Naive thymus-derived CD8-positive, alpha-beta T cell (primary cell): ENCODE data around the gene PARN. TPM values are rescaled to one million over a fixed set of nuclear protein-coding genes. Genes with fewer than 3 reads are reported as not detected.

Experiments used
- ATAC-seq, 2 donors: fragments of 150-1000 bp; cut with Tn5 transposase in 1 of 2; sonication (Bioruptor Pico), chemical (Tn5 transposase) in 1 of 2; 1 replicate in 1 of 2; 2 replicates in 1 of 2; pipeline ENCODE4 v1.10.0; 2021; ENCODE audit warnings: mild to moderate bottlenecking in 2 of 2, moderate library complexity in 2 of 2
- POLR2A ChIA-PET: fragments of 350-600 bp; sonication (Branson Sonifier 250); formaldehyde crosslinking; loops from one replicate; lab custom pipeline; 2021; ENCODE audit warnings: antibody characterized with exemption; lab: Charles Lee
- DNase-seq, 10 donors: peaks; one replicate each; pipeline versions ENCODE4 v3.0.0 to v3.0.0-alpha.2; 2020 to 2022
- H3K27ac Mint-ChIP-seq, 10 donors: one replicate each; pipeline ENCODE4 v1.8.0; 2020 to 2022; ENCODE audit warnings: mild to moderate bottlenecking in 10 of 10, mixed read lengths in 10 of 10, moderate library complexity in 4 of 10, inconsistent platforms in 1 of 10
- H3K27me3 Mint-ChIP-seq, 5 donors: one replicate each; pipeline ENCODE4 v1.8.0; 2021 to 2022; ENCODE audit warnings: mixed read lengths in 5 of 5
- H3K36me3 Mint-ChIP-seq, 3 donors: one replicate each; pipeline ENCODE4 v1.8.0; 2020 to 2022; ENCODE audit warnings: mixed read lengths in 3 of 3, mild to moderate bottlenecking in 2 of 3, inconsistent platforms in 1 of 3
- H3K4me1 Mint-ChIP-seq, 4 donors: one replicate each; pipeline ENCODE4 v1.8.0; 2021 to 2022; ENCODE audit warnings: mixed read lengths in 4 of 4
- H3K4me3 Mint-ChIP-seq, 10 donors: one replicate each; pipeline ENCODE4 v1.8.0; 2020 to 2022; ENCODE audit warnings: mild to moderate bottlenecking in 10 of 10, mixed read lengths in 10 of 10, moderate library complexity in 6 of 10, inconsistent platforms in 1 of 10
- H3K9me3 Mint-ChIP-seq, 9 donors: one replicate each; pipeline ENCODE4 v1.8.0; 2020 to 2022; ENCODE audit warnings: mixed read lengths in 9 of 9, mild to moderate bottlenecking in 3 of 9, inconsistent platforms in 1 of 9, moderate library complexity in 1 of 9
- polyA plus RNA-seq, 3 donors: library from polyadenylated mRNA; unstranded; fragments of 300-500 nt; fragmentation: Illumina TruSeq; gene quantifications; one replicate each; pipeline ENCODE4 v1.2.3, GENCODE V29; 2021
- total RNA-seq, 8 experiments: library from RNA in 2 of 8; stranded (reverse) in 2 of 8; gene quantifications; one replicate each; pipeline ENCODE4 v1.2.3 and lab custom pipeline; 2021 to 2026

The PARN gene
- total and polyA plus RNA-seq, 5 experiments from 2014 or later, result 40.8 to 50.8 (median 47.9) TPM

DNA sequence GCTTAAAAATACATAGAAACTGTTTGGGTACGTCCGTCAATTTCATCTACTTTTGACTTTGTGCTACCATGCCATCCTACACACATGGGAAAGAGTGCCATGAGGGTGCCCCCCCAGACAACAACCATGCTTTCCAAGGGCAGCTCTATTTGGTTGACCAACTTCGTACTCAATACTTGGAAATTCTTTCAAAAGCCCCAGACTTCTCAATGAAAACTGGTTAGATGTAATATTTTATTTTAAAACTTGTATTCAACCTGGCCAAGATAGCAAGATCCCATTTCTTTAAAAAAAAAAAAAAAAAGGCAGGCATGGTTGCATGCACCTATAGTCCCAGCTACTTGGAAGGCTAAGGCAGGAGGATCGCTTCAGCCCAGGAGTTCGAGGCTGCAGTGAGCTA lies 98.4 kb downstream of the PARN start:
- Mint-ChIP-seq H3K9me3 (peaks cover 0 to 10% (median 0%) of the 10 kb centered on the region in 9 donors), H3K27ac (peak overlapping the region in 1 of 10 donors; percentile 83), H3K4me1 (peaks cover 5 to 8% (median 8%) of the 10 kb centered on the region in 4 donors), H3K27me3 (no peaks in the 10 kb centered on the region), H3K4me3 (no peak overlapping the region), H3K36me3 (peaks cover 5 to 30% (median 13%) of the 10 kb centered on the region in 3 donors)
- POLR2A ChIA-PET, result no interaction called here
- DNase-seq, result no peak
- no peak for ATAC-seq

DNA sequence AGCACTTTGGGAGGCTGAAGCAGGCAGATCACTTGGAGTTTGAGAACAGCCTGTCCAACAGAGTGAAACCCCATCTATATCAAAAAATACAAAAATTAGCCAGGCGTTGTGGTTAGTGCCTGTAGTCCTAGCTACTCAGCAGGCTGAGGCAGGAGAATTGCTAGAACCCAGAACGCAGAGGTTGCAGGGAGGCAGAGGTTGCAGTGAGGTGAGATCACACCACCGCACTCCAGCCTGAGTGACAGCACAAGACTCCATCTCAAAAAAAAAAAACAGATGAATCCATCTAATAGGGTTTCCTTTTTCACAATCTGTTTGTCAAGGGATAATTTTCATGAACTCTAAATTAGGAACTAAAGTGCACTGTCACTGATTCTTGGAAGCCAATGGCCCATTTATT lies 99.0 kb downstream of the PARN start:
- POLR2A ChIA-PET, result interaction anchor here (0.7 kb wide), 1 partner anchor 222 kb away, joined by 4 read pairs; no protein-coding TSS in a partner anchor
- peaks cover 5 to 33% (median 13%) of the 10 kb centered on the region in 3 donors for H3K36me3 Mint-ChIP-seq
- no peak overlapping the region for H3K27ac Mint-ChIP-seq
- no peak overlapping the region for H3K4me3 Mint-ChIP-seq
- peaks cover 0 to 10% (median 0%) of the 10 kb centered on the region in 9 donors for H3K9me3 Mint-ChIP-seq
- DNase-seq, result no peak
- no peak for ATAC-seq
- no peaks in the 10 kb centered on the region for H3K27me3 Mint-ChIP-seq
- peaks cover 5 to 8% (median 8%) of the 10 kb centered on the region in 4 donors for H3K4me1 Mint-ChIP-seq

DNA sequence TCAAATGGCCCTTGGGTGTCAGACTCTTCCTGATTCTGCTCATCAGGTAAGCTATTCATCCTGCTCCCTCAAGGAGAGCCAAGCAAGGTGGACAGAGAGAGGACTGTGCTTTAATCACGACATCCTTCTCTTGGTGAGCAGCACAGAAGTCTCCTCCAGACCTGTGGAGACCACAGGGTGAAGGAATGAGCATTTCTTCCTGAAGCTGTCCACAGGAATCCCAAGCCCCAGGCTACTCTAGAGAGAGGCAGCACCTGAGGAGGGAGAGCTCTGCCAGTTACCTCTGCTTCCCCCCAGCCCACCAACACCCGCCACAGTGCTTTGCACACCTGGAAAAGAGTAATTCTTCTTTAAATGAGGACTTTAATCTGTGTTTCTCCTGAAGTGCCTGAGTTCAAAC lies 100.0 kb downstream of the PARN start:
- DNase-seq, result no peak
- Mint-ChIP-seq H3K36me3 (peaks cover 5 to 33% (median 13%) of the 10 kb centered on the region in 3 donors), H3K4me3 (no peak overlapping the region), H3K4me1 (peaks cover 5 to 8% (median 8%) of the 10 kb centered on the region in 4 donors), H3K27ac (peak overlapping the region in 2 of 10 donors; percentile 15 to 41), H3K9me3 (peaks cover 0 to 10% (median 0%) of the 10 kb centered on the region in 9 donors), H3K27me3 (no peaks in the 10 kb centered on the region)
- POLR2A ChIA-PET, result no interaction called here
- ATAC-seq, result no peak

DNA sequence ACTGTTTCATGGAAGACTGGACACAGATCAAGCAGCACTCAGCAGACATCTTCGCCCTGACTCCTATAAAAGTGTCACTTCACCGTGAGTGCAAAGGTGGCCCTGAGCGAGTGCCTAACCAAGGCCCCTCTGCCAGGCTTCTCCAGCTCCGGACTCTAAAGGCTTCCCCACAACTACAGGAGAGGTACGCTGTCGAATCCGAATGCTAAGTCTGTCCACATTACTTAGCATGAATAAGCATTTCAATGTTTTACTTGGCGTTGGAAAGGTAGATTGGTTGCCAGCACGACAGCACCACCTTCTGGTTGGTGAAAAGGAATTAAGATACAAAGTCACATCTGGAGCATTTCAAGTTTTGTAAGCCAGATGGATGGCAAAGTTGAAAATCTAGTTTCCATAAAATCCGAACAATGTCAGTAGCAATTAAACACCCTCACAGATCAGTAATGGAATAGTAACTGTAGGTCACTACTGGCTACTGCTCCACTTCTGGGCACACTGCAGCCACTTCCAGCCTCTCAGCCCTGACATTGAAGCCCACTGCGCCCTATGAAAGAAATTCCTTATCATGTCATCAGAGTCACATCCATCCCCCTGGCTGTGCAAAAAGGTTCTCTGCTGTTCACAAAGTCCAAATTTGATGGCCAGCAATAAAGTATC lies 100.9 kb downstream of the PARN start:
- Mint-ChIP-seq H3K27me3 (no peaks in the 10 kb centered on the region), H3K36me3 (peaks cover 5 to 34% (median 10%) of the 10 kb centered on the region in 3 donors), H3K4me3 (no peak overlapping the region), H3K4me1 (peaks cover 5 to 8% (median 8%) of the 10 kb centered on the region in 4 donors), H3K27ac (peak overlapping the region in 2 of 10 donors; percentile 48 to 71), H3K9me3 (peaks cover 0 to 10% (median 0%) of the 10 kb centered on the region in 9 donors)
- ATAC-seq (peak in 1 of 2 donors; percentile 59), DNase-seq (peak; percentile 25 to 72 (median 44))
- POLR2A ChIA-PET, result no interaction called here

DNA sequence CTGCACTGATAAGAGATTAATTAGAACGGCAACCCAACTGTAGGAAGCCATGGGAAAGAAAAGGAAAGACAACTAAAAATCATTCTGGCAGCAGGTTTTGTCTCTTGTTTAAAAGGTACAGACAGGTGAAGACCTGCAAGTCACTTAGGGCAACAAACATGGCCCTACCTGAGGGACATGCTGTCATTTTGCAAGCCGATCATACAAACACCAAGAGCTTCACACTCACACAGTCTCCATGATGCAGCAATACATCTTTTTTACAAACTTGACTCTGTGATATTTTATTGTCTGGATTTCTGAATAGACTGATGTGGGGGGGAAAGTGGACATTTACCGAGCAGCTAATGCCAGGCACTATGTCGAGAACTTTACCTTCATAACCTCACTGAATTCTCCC lies 101.8 kb downstream of the PARN start:
- H3K9me3 Mint-ChIP-seq, result peaks cover 0 to 2% (median 0%) of the 10 kb centered on the region in 9 donors
- peaks cover 5 to 11% (median 7%) of the 10 kb centered on the region in 4 donors for H3K4me1 Mint-ChIP-seq
- H3K27me3 Mint-ChIP-seq, result no peaks in the 10 kb centered on the region
- peak overlapping the region in 1 of 10 donors; percentile 57 for H3K27ac Mint-ChIP-seq
- DNase-seq, result no peak
- H3K36me3 Mint-ChIP-seq, result peaks cover 0 to 30% (median 3%) of the 10 kb centered on the region in 3 donors
- no peak overlapping the region for H3K4me3 Mint-ChIP-seq
- POLR2A ChIA-PET, result no interaction called here
- no peak for ATAC-seq

DNA sequence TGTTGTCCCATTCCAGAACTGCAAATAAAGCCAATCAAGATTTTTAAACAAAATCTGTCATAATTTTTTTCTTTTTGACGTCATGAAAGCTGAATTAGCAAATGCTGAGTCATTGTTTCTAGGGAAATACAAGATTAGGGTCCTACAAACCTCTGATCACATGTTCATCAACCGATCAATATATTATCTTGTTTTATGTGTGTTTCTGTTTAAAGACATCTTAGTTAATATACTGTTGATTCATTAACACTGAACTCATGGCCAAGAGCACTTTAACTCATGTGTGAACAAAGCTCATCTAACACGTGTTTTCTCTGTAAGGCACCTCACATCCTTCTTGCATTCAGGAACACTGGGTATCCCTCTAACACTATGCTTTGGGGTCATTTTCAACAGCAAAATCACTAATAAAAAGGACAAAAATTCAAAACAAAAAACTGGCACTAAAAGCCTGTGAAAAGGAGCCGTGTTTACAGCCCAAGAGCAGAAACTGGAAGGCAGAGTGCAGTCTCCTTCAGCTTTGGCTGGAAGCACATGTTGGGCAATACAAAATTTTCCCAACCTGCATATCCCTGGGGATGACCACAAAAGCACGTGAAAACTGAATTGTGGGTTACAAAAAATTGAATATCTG lies 102.5 kb downstream of the PARN start:
- Mint-ChIP-seq H3K36me3 (peaks cover 0 to 27% (median 3%) of the 10 kb centered on the region in 3 donors), H3K4me3 (no peak overlapping the region), H3K9me3 (no peaks in the 10 kb centered on the region), H3K27me3 (no peaks in the 10 kb centered on the region), H3K27ac (no peak overlapping the region), H3K4me1 (peaks cover 8 to 18% (median 9%) of the 10 kb centered on the region in 4 donors)
- ATAC-seq (no peak), DNase-seq (no peak)
- POLR2A ChIA-PET, result no interaction called here

DNA sequence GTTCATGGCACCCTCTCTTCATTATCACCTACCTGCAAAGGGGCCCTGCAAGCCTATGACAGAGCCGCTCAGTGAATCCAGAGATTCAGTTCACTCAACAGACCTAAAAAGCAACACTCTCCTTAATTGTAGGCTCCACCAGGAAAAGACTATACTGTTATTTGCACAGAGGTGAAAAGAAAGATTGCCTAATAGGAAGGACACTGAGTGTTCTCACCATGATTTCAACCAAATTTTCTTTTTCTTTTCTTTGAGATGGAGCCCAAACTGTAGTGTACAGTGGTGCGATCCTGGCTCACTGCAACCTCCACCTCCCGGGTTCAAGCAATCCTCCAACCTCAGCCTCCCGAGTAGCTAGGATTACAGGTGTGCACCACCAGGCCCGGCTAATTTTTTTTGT lies 104.5 kb downstream of the PARN start:
- H3K27me3 Mint-ChIP-seq, result no peaks in the 10 kb centered on the region
- H3K9me3 Mint-ChIP-seq, result no peaks in the 10 kb centered on the region
- H3K36me3 Mint-ChIP-seq, result peaks cover 0 to 14% (median 0%) of the 10 kb centered on the region in 3 donors
- no peak overlapping the region for H3K27ac Mint-ChIP-seq
- no peak for ATAC-seq
- POLR2A ChIA-PET, result no interaction called here
- no peak overlapping the region for H3K4me3 Mint-ChIP-seq
- DNase-seq, result no peak
- H3K4me1 Mint-ChIP-seq, result peaks cover 13 to 37% (median 26%) of the 10 kb centered on the region in 4 donors

DNA sequence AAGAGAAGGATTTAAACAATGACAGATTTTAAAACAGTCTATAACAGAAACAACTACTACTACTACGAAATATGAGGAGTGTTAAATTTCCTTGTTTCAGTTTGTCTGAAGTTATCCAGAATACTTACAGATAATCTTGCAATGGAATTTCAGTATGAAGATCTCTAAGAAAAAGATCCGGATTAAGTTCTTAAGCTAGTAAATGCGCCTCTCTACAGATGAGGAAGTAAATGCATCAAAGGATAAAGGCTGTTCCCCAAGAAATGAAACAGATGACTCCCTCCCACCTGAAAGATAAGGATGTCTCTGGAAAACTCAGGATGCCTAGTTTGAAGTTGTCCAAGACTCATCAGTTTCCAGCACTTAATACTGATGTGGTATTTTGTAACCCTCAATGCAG lies 105.1 kb downstream of the PARN start:
- ATAC-seq (no peak), DNase-seq (no peak)
- peaks cover 12 to 41% (median 28%) of the 10 kb centered on the region in 4 donors for H3K4me1 Mint-ChIP-seq
- H3K36me3 Mint-ChIP-seq, result peaks cover 0 to 9% (median 0%) of the 10 kb centered on the region in 3 donors
- no peaks in the 10 kb centered on the region for H3K27me3 Mint-ChIP-seq
- POLR2A ChIA-PET, result no interaction called here
- H3K9me3 Mint-ChIP-seq, result no peaks in the 10 kb centered on the region
- no peak overlapping the region for H3K4me3 Mint-ChIP-seq
- no peak overlapping the region for H3K27ac Mint-ChIP-seq

DNA sequence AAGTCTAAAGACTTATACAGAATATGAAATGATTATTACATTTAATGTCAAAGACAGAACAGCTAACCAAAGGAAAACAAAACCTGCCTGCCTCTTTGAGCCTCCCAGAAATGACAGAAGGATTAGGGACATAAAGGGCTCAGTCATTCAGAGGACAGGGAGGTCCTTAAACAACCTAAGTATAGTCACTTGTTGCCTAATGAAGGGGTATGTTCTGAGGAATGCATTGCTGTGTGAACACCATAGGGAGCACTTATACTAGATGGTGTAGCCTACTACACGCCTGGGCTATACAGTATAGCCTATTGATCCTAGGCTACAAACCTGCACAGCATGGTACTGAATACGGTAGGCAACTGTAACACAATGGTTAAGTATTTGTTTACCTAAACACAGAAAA lies 106.4 kb downstream of the PARN start:
- no peak for DNase-seq
- POLR2A ChIA-PET, result no interaction called here
- Mint-ChIP-seq H3K36me3 (peaks cover 0 to 6% (median 0%) of the 10 kb centered on the region in 3 donors), H3K4me1 (peaks cover 11 to 47% (median 29%) of the 10 kb centered on the region in 4 donors), H3K27me3 (no peaks in the 10 kb centered on the region), H3K9me3 (no peaks in the 10 kb centered on the region), H3K27ac (peak overlapping the region in 1 of 10 donors; percentile 35), H3K4me3 (no peak overlapping the region)
- no peak for ATAC-seq

DNA sequence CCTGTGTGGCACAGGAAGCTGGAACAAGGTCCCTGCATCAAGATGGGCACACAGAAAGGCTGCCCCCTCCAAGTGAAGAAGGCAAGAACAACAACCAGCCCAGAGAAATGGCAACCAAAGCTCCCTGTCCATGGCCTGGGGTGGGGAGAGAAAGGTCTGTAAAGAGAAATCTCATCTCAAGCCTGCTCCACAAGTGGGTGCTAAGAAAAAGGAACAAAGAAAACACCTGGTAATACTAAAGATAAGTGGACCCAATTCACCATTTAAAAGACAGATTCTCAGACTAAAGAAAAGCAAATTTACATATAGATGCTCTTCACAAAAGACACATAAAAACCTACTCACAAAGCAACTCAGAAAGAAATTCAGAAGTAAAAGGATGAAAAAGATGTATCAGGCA lies 107.4 kb downstream of the PARN start:
- Mint-ChIP-seq H3K27ac (peak overlapping the region in 5 of 10 donors; percentile 0 to 79 (median 35)), H3K4me3 (no peak overlapping the region), H3K4me1 (peaks cover 11 to 47% (median 29%) of the 10 kb centered on the region in 4 donors), H3K27me3 (no peaks in the 10 kb centered on the region), H3K36me3 (peaks cover 0 to 6% (median 0%) of the 10 kb centered on the region in 3 donors), H3K9me3 (no peaks in the 10 kb centered on the region)
- POLR2A ChIA-PET, result no interaction called here
- no peak for DNase-seq
- no peak for ATAC-seq

DNA sequence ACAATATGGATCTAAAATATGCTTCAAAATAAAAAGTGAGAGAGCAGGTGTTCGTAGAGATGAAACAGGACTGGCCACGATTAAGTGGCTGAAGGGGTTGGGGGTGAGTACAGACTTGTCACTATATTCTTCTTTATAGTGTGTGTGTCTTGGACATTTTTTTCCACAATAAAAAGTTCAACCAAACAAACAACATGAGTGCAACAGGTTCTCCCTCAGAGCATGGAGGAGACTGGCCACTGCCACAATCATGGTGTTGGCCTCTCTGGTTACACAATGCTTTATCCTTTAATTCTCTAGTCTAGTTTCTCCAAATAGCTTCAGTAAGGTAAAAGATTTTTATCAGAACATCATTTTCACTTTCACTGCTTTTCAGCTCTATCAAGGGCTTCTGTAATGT lies 109.3 kb downstream of the PARN start:
- peaks cover 11 to 53% (median 29%) of the 10 kb centered on the region in 4 donors for H3K4me1 Mint-ChIP-seq
- no peak for ATAC-seq
- peak overlapping the region in 9 of 10 donors; percentile 26 to 86 (median 70) for H3K27ac Mint-ChIP-seq

DNA sequence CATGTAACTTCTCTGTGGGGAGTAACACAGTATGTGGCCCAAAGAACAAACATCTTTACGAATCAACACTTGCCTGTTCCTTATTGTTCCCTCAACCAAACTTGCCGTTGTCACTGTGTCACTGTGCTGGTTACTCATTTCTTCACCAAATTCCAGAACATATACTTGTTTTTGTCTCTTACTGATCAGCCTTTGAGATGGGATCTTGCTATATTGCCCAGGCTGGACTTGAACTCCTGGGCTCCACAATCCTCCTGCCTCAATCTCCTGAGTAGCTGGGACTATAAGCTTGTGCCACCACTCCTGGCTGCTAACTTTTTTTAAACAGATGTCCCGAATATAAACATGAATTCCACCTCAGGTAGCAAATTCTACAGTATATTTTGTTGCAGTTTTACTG lies 115.1 kb downstream of the PARN start:
- Mint-ChIP-seq H3K4me3 (no peak overlapping the region), H3K27me3 (no peaks in the 10 kb centered on the region), H3K9me3 (no peaks in the 10 kb centered on the region), H3K36me3 (peaks cover 0 to 17% (median 7%) of the 10 kb centered on the region in 3 donors), H3K4me1 (peaks cover 10 to 27% (median 16%) of the 10 kb centered on the region in 4 donors), H3K27ac (no peak overlapping the region)
- ATAC-seq, result no peak
- POLR2A ChIA-PET, result no interaction called here
- no peak for DNase-seq

More for the DNA sequence above, 109.3 kb downstream of the PARN start:
- Mint-ChIP-seq H3K4me3 (peak overlapping the region in 2 of 10 donors; percentile 8 to 38), H3K36me3 (peaks cover 0 to 5% (median 0%) of the 10 kb centered on the region in 3 donors), H3K9me3 (no peaks in the 10 kb centered on the region), H3K27me3 (no peaks in the 10 kb centered on the region)
- POLR2A ChIA-PET, result no interaction called here
- no peak for DNase-seq
